Body of pancreas (tissue), 4 donors: Measurements from ENCODE around the gene DNAAF1. TPM values are rescaled to one million over a fixed set of nuclear protein-coding genes. Genes with fewer than 3 reads are reported as not detected.

Experiments used
- ATAC-seq: fragments of 150-250 bp; one replicate; pipeline ENCODE4 v1.9.1; 2016
- DNase-seq, 4 donors: peaks; one replicate each; pipeline ENCODE4 v3.0.0-alpha.2; 2019
- H3K27ac ChIP-seq, 4 donors: fragments of 200-600 bp; sonication (generic); 1 replicate in 3 of 4; 2 replicates in 1 of 4; pipeline versions ENCODE4 v1.5.1 to v1.6.1; 2016 to 2019; ENCODE audit warnings: mild to moderate bottlenecking in 1 of 4, mixed read lengths in 1 of 4, moderate library complexity in 1 of 4
- H3K27me3 ChIP-seq, 2 donors: fragments of 200-600 bp; sonication (generic); one replicate each; pipeline ENCODE4 v1.6.0; 2016; ENCODE audit warnings: mild to moderate bottlenecking in 1 of 2
- H3K36me3 ChIP-seq, 2 donors: fragments of 200-600 bp; sonication (generic); replicated peaks in 1 of 2; 2 replicates each; pipeline ENCODE4 v1.5.1; 2016; ENCODE audit warnings: low read depth in 2 of 2; ENCODE audit not compliant: insufficient read depth in 1 of 2
- H3K4me1 ChIP-seq: fragments of 200-600 bp; sonication (generic); one replicate; pipeline ENCODE4 v1.6.0; 2016
- H3K4me3 ChIP-seq, 2 donors: fragments of 200-600 bp; sonication (generic); 1 replicate in 1 of 2; 2 replicates in 1 of 2; pipeline ENCODE4 v1.5.1; 2016 to 2019
- H3K9me3 ChIP-seq, 3 donors: fragments of 200-600 bp; sonication (generic); 1 replicate in 2 of 3; 2 replicates in 1 of 3; pipeline ENCODE4 v1.5.1; 2016
- CTCF ChIP-seq, 7 experiments: fragments of 450-650 bp in 4 of 7; fragments of 200-600 bp in 3 of 7; sonication (generic) in 3 of 7; IDR thresholded peaks; one replicate each; pipeline ENCODE4 v1.5.1; 2016 to 2019; ENCODE audit warnings: antibody characterized with exemption in 7 of 7
- POLR2A ChIP-seq, 3 donors: fragments of 450-650 bp; IDR thresholded peaks; one replicate each; pipeline ENCODE4 v1.6.1; 2016; ENCODE audit warnings: antibody characterized with exemption in 3 of 3, mild to moderate bottlenecking in 2 of 3
- WGBS, 2 donors: methylation state at CpG; one replicate each; pipeline ENCODE4 v1.1.5; 2017; 5-methylcytosine and 5-hydroxymethylcytosine counted together
- intact Hi-C: fragments of 100-400 bp; cut with DNase I; formaldehyde crosslinking; loops from one replicate; pipeline ENCODE4 v1.15.1; 2023
- total RNA-seq, 2 donors: library from RNA; depleted of rRNA; stranded (reverse); fragments of >200 nt; gene quantifications; one replicate each; pipeline ENCODE4 v1.1.0, GENCODE V29; 2016

The DNAAF1 gene
- total RNA-seq, 2 donors from 2014 or later, result 0.99 to 1.3 TPM

- Histone ChIP-seq H3K27ac (no peak overlapping the region), H3K27me3 (no peaks in the 10 kb centered on the region), H3K9me3 (no peaks in the 10 kb centered on the region), H3K4me1 (peaks cover 9% of the 10 kb centered on the region), H3K36me3 (no peaks in the 10 kb centered on the region), H3K4me3 (no peak overlapping the region)
- DNase-seq (no peak), ATAC-seq (no peak)
- WGBS, 2 donors, result 95 to 100% methylated on average over 1 of the region's 1 CpG
- intact Hi-C loops, result no loop called here
- TF ChIP-seq CTCF (IDR thresholded peaks at IDR 0.05) (no peak), POLR2A (IDR thresholded peaks at IDR 0.05) (no peak)
These were observed 2.0 kb upstream of the DNAAF1 start for GRCh38 chr16:84143081-84143480.

GRCh38 chr16:84143784-84144199, 1.3 kb upstream of the DNAAF1 start:
- ATAC-seq (no peak), DNase-seq (peak in 2 of 4 donors; percentile 14 to 21)
- Histone ChIP-seq H3K4me3 (no peak overlapping the region), H3K9me3 (no peaks in the 10 kb centered on the region), H3K27ac (peak overlapping the region in 1 of 4 donors; percentile 62), H3K4me1 (peaks cover 9% of the 10 kb centered on the region), H3K27me3 (no peaks in the 10 kb centered on the region), H3K36me3 (no peaks in the 10 kb centered on the region)
- 17 to 24% methylated on average over 13 of the region's 13 CpGs for WGBS, 2 donors
- intact Hi-C loops, result no loop called here
- TF ChIP-seq CTCF (IDR thresholded peaks at IDR 0.05) (no peak), POLR2A (IDR thresholded peaks at IDR 0.05) (no peak)

- H3K9me3 ChIP-seq, result no peaks in the 10 kb centered on the region
- ATAC-seq, result peak; percentile 34
- WGBS, 2 donors, result 0 to 1% methylated on average over 26 to 28 of the region's 39 CpGs
These were observed 774 bp upstream of the DNAAF1 start for GRCh38 chr16:84144209-84144858.

DNA sequence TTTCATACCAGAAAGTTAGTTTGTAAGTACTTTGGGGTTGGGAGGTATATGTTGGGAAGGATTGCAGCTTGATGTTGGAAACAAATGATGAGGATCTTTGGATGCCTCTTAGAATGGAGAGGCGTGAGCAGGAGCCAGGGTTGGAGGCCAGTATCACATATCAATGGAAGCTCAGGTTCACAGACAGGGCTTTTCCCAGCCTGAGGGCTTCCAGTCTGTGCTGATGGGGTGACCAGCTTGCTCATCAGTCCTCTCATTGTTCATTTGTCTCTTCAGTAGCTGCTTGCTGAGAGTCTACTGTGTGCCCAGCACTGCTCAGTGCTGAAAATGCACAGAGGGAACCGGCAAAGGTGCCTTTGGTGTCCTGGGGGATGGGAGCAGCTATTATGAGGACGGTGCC, 5.8 kb downstream of the DNAAF1 start:
- no peak for DNase-seq
- no peak overlapping the region for H3K27ac ChIP-seq
- H3K9me3 ChIP-seq, result no peaks in the 10 kb centered on the region
- H3K36me3 ChIP-seq, result no peaks in the 10 kb centered on the region
- intact Hi-C loops, result no loop called here
- H3K27me3 ChIP-seq, result no peaks in the 10 kb centered on the region
- no peak for TF ChIP-seq CTCF (IDR thresholded peaks at IDR 0.05)
- no peak for TF ChIP-seq POLR2A (IDR thresholded peaks at IDR 0.05)
- no peak overlapping the region for H3K4me3 ChIP-seq
- WGBS, 2 donors, result 72 to 92% methylated on average over 1 to 3 of the region's 3 CpGs
- no peaks in the 10 kb centered on the region for H3K4me1 ChIP-seq
- ATAC-seq, result no peak

More at GRCh38 chr16:84144209-84144858, 774 bp upstream of the DNAAF1 start:
- TF ChIP-seq POLR2A (IDR thresholded peaks at IDR 0.05) (no peak), CTCF (IDR thresholded peaks at IDR 0.05) (no peak)
- Histone ChIP-seq H3K36me3 (no peaks in the 10 kb centered on the region), H3K27ac (peak overlapping the region in 3 of 4 donors; percentile 62 to 76 (median 69)), H3K4me1 (peaks cover 9% of the 10 kb centered on the region), H3K4me3 (peak overlapping the region; percentile 85 to 95), H3K27me3 (no peaks in the 10 kb centered on the region)
- DNase-seq, result peak; percentile 12 to 37 (median 24)
- intact Hi-C loops, result no loop called here

- H3K4me1 ChIP-seq, result no peaks in the 10 kb centered on the region
- TF ChIP-seq CTCF (IDR thresholded peaks at IDR 0.05), result no peak
- no peak for DNase-seq
- H3K27ac ChIP-seq, result no peak overlapping the region
- no peak overlapping the region for H3K4me3 ChIP-seq
- no peaks in the 10 kb centered on the region for H3K27me3 ChIP-seq
- no peaks in the 10 kb centered on the region for H3K36me3 ChIP-seq
- no peaks in the 10 kb centered on the region for H3K9me3 ChIP-seq
- intact Hi-C loops, result no loop called here
- 52 to 57% methylated on average over 8 of the region's 8 CpGs for WGBS, 2 donors
- ATAC-seq, result no peak
These were observed 8.6 kb downstream of the DNAAF1 start for GRCh38 chr16:84153660-84154214.
